OCI-LY7 (cell line): ENCODE data around the gene SEC14L1. TPM values are rescaled to one million over a fixed set of nuclear protein-coding genes. Genes with fewer than 3 reads are reported as not detected.

Experiments used
- BruUV-seq: library from RNA; stranded (reverse); fragments of 400-500 nt; replicated peaks from 2 replicates; lab custom pipeline; 2021; lab: Mats Ljungman, UMichigan
- CTCF ChIA-PET: fragments of 300-600 bp; sonication (Branson Sonifier 250); formaldehyde crosslinking; loops from one replicate; lab custom pipeline; 2022; ENCODE audit warnings: antibody characterized with exemption; ENCODE audit not compliant: unreplicated experiment; lab: Charles Lee
- POLR2A ChIA-PET: fragments of 300-600 bp; sonication (Branson Sonifier 250); formaldehyde crosslinking; loops from one replicate; lab custom pipeline; 2022; ENCODE audit warnings: antibody characterized with exemption; lab: Charles Lee
- DNase-seq: peaks from one replicate; pipeline ENCODE4 v3.0.0-alpha.2; 2015; ENCODE audit warnings: low spot score
- H2AFZ ChIP-seq: fragments of 200-600 bp; sonication (generic), shearing (Covaris generic); 2 replicates; pipeline ENCODE4 v1.6.1; 2014; ENCODE audit warnings: mild to moderate bottlenecking, antibody characterized with exemption, low read length, moderate library complexity
- H3K27ac ChIP-seq: fragments of 200-600 bp; sonication (generic); 2 replicates; pipeline ENCODE4 v1.5.1; 2014; ENCODE audit warnings: mixed run types, low read depth, mild to moderate bottlenecking, moderate library complexity, low read length, inconsistent platforms; ENCODE audit not compliant: poor library complexity, severe bottlenecking
- H3K36me3 ChIP-seq: fragments of 200-600 bp; sonication (generic); 2 replicates; pipeline ENCODE4 v1.6.1; 2014; ENCODE audit warnings: mild to moderate bottlenecking, antibody characterized with exemption, low read length, moderate library complexity, mixed read lengths; ENCODE audit not compliant: insufficient read depth
- H3K4me1 ChIP-seq: fragments of 200-600 bp; sonication (generic); 2 replicates; pipeline ENCODE4 v1.5.1; 2014; ENCODE audit warnings: mild to moderate bottlenecking, low read length; ENCODE audit not compliant: insufficient read depth, poor library complexity, severe bottlenecking
- H3K4me2 ChIP-seq: fragments of 200-600 bp; sonication (generic); 2 replicates; pipeline ENCODE4 v1.6.1; 2014; ENCODE audit warnings: mild to moderate bottlenecking, low read length
- H3K4me3 ChIP-seq: fragments of 200-600 bp; sonication (generic); 2 replicates; pipeline ENCODE4 v1.5.1; 2014; ENCODE audit warnings: mild to moderate bottlenecking, low read depth, low read length; ENCODE audit not compliant: poor library complexity, severe bottlenecking
- H3K79me2 ChIP-seq: fragments of 200-600 bp; sonication (generic); 2 replicates; pipeline ENCODE4 v1.6.1; 2016; ENCODE audit warnings: low read depth, mild to moderate bottlenecking, low read length, moderate library complexity, mixed read lengths; ENCODE audit not compliant: insufficient read depth
- H3K9me2 ChIP-seq: fragments of 200-600 bp; sonication (generic); 2 replicates; pipeline ENCODE4 v1.6.1; 2016; ENCODE audit warnings: mild to moderate bottlenecking, low read length, mixed read lengths; ENCODE audit not compliant: insufficient read depth
- H3K9me3 ChIP-seq: fragments of 200-600 bp; sonication (generic); 2 replicates; pipeline ENCODE4 v1.6.1; 2014; ENCODE audit warnings: mild to moderate bottlenecking, mixed run types, low read length, mixed read lengths
- H4K20me1 ChIP-seq: fragments of 200-600 bp; sonication (generic); 2 replicates; pipeline ENCODE4 v1.6.1; 2014; ENCODE audit warnings: mild to moderate bottlenecking, antibody characterized with exemption, low read length, moderate library complexity, mixed read lengths; ENCODE audit not compliant: insufficient read depth
- EZH2phosphoT487 ChIP-seq: fragments of 200-600 bp; sonication (generic); IDR thresholded peaks from 2 replicates; pipeline ENCODE4 v1.6.1; 2018; ENCODE audit warnings: low read depth, borderline replicate concordance, mild to moderate bottlenecking, mixed run types, antibody characterized with exemption, low read length, moderate library complexity, mixed read lengths
- intact Hi-C: fragments of 100-400 bp; cut with micrococcal nuclease; formaldehyde crosslinking; loops from one replicate; pipeline ENCODE4 v1.10.0; 2022; ENCODE audit not compliant: unreplicated experiment
- total RNA-seq, 2 experiments: library from RNA; depleted of rRNA in 1 of 2; stranded (reverse); fragments of >200 nt in 1 of 2; shearing (Covaris generic) in 1 of 2; gene quantifications; 2 replicates each; pipeline ENCODE4 v1.2.3, GENCODE V29; 2014 to 2022
- TF ChIP-seq, protein P1 (sequence below): fragments of 200-600 bp; sonication (generic); conservative IDR thresholded peaks from 2 replicates; pipeline ENCODE4 v1.5.1; 2014; ENCODE audit warnings: mild to moderate bottlenecking, antibody characterized with exemption, low read length, moderate library complexity, mixed read lengths

Gene SEC14L1
- total RNA-seq, 2 experiments from 2014 or later = 137 to 227 TPM

DNA sequence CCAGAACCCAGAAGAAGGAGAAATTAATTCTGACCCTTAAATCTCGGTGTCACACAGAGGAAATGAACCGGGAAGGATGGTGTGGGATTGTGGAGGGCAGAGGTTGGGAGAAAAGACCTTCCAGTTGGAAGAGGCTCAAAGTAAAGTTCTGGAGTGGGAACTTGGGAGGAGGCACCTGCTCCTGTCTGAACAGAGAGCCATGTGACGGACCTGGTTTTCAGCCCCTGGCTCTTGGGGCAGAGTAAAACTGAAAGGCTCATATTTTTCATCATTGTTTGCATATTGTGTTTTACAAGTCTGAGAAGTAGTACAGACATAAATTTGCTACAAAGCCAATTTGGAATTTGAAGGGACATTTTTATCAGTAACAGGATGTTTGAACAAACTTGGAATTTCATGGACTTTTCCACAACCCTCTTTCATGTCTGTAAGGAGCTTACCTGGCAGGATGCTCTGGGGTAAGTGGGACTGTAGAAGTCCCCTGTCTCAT is 24.4 kb upstream of the SEC14L1 start:
- ChIA-PET POLR2A (interaction anchor here (0.7 to 1.1 kb wide), 2 partner anchors 18 to 309 kb away, joined by 3 read pairs; no protein-coding TSS in a partner anchor), CTCF (no interaction called here)
- no peaks in the 10 kb centered on the region for H3K4me1 ChIP-seq
- intact Hi-C loops = no loop called here
- TF ChIP-seq, protein P1, sequence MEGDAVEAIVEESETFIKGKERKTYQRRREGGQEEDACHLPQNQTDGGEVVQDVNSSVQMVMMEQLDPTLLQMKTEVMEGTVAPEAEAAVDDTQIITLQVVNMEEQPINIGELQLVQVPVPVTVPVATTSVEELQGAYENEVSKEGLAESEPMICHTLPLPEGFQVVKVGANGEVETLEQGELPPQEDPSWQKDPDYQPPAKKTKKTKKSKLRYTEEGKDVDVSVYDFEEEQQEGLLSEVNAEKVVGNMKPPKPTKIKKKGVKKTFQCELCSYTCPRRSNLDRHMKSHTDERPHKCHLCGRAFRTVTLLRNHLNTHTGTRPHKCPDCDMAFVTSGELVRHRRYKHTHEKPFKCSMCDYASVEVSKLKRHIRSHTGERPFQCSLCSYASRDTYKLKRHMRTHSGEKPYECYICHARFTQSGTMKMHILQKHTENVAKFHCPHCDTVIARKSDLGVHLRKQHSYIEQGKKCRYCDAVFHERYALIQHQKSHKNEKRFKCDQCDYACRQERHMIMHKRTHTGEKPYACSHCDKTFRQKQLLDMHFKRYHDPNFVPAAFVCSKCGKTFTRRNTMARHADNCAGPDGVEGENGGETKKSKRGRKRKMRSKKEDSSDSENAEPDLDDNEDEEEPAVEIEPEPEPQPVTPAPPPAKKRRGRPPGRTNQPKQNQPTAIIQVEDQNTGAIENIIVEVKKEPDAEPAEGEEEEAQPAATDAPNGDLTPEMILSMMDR = no peak
- TF ChIP-seq EZH2phosphoT487 = no peak
- no peak for DNase-seq
- no peaks in the 10 kb centered on the region for H3K36me3 ChIP-seq
- no peak overlapping the region for H3K27ac ChIP-seq
- H4K20me1 ChIP-seq = no peaks in the 10 kb centered on the region
- no peak overlapping the region for H2AFZ ChIP-seq
- no peaks in the 10 kb centered on the region for H3K9me3 ChIP-seq
- no TSS peak for BruUV-seq
- H3K4me2 ChIP-seq = no peak overlapping the region
- H3K79me2 ChIP-seq = no peaks in the 10 kb centered on the region
- no peaks in the 10 kb centered on the region for H3K9me2 ChIP-seq
- H3K4me3 ChIP-seq = no peak overlapping the region

DNA sequence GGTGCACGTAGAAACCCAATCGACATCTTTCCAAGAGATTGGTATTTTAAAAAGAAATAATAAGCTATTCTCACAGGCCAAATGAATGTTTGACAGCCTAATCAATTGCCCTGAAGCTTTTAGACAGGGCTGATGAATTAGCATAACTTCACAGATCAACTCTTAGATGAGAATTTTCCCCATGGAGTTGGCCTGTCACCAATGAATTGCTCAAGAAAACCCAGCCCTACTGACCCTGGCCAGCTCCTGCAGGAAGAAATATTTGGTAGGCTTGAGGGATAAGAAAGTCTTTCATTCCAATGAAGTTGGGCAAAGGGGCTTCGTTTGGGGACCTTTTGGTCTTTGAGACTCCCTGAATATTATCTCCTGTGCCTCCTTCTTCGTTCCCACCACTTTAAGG is 23.4 kb upstream of the SEC14L1 start:
- Histone ChIP-seq H3K4me1 (no peaks in the 10 kb centered on the region), H4K20me1 (no peaks in the 10 kb centered on the region), H3K9me3 (no peaks in the 10 kb centered on the region), H2AFZ (no peak overlapping the region), H3K4me3 (no peak overlapping the region), H3K36me3 (no peaks in the 10 kb centered on the region), H3K27ac (no peak overlapping the region), H3K9me2 (no peaks in the 10 kb centered on the region), H3K79me2 (no peaks in the 10 kb centered on the region), H3K4me2 (no peak overlapping the region)
- no TSS peak for BruUV-seq
- POLR2A ChIA-PET = interaction anchor here (1.1 kb wide), 1 partner anchor 17 kb away, joined by 3 read pairs; no protein-coding TSS in a partner anchor
- no peak for DNase-seq
- intact Hi-C loops = no loop called here
- CTCF ChIA-PET = no interaction called here
- TF ChIP-seq, protein P1 = no peak
- TF ChIP-seq EZH2phosphoT487 = no peak

DNA sequence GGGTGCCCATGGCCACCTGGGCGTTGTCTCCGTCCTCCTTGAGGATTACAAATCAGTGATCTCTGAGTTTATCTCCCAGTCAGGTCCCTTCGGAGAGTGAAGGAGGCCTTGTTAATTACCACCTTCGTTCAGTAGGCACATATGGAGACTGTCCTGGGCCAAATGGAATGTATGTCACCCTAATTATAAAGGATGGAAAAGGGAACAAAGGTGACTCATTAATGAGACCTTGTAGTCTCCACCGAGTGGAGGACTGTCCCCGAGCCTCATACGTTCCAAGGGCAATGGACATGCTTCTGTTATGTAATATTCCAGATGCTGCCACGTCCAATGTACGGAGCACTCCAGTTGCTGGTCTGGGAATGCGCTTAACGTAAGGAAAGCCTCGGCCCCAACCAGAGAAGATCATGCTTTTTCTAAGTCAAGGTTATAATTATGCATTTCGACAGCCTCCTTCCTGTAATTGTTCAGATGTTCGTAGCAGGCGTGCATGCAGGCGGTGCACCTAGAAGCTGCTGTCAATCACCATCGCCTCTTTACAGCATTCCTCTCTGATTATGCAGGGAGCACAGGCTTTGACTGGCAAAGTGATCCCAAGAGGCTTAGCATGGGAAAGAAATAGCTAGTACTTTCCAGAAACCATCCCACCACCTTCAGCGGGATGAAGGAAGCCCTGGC is 22.4 kb upstream of the SEC14L1 start:
- Histone ChIP-seq H2AFZ (no peak overlapping the region), H3K4me3 (no peak overlapping the region), H3K27ac (no peak overlapping the region), H3K4me1 (no peaks in the 10 kb centered on the region), H3K36me3 (no peaks in the 10 kb centered on the region), H4K20me1 (no peaks in the 10 kb centered on the region), H3K9me3 (no peaks in the 10 kb centered on the region), H3K4me2 (no peak overlapping the region), H3K9me2 (no peaks in the 10 kb centered on the region), H3K79me2 (no peaks in the 10 kb centered on the region)
- DNase-seq = no peak
- ChIA-PET POLR2A (interaction anchor here (1.4 kb wide), 1 partner anchor 15 kb away, joined by 4 read pairs; no protein-coding TSS in a partner anchor), CTCF (no interaction called here)
- TF ChIP-seq EZH2phosphoT487 = no peak
- TF ChIP-seq, protein P1 = no peak
- BruUV-seq = no TSS peak
- intact Hi-C loops = loop anchor here (2.0 kb wide), 1 partner anchor 68 kb away; no protein-coding TSS in a partner anchor
